HL-60 (cell line): ENCODE results near the gene GSTT2.

ENCODE experiments used
- CTCF ChIP-seq: IDR thresholded peaks from one replicate; pipeline ENCODE4 v1.5.1; 2011; ENCODE audit warnings: low read length, control low read depth, inconsistent platforms; ENCODE audit not compliant: insufficient read depth
- GABPA ChIP-seq: IDR thresholded peaks from 2 replicates; pipeline ENCODE4 v1.6.1; 2012; ENCODE audit warnings: low read depth
- POLR2AphosphoS5 ChIP-seq: IDR thresholded peaks from 2 replicates; pipeline ENCODE4 v1.6.1; 2012; ENCODE audit warnings: low read depth
- REST ChIP-seq: IDR thresholded peaks from 2 replicates; pipeline ENCODE4 v1.6.1; 2012; ENCODE audit warnings: low read depth; ENCODE audit not compliant: insufficient replicate concordance

- TF ChIP-seq CTCF (no peak), POLR2AphosphoS5 (peak; percentile 56), GABPA (no peak), REST (no peak)
Measured at GRCh38 chr22:23970816-23971486, 9.0 kb upstream of the GSTT2 start.
